Hepatocyte (in vitro differentiated cells): ENCODE data around the gene PRKCZ. TPM values are rescaled to one million over a fixed set of nuclear protein-coding genes. Genes with fewer than 3 reads are reported as not detected.

Experiments used
- DNase-seq: peaks from one replicate; pipeline ENCODE4 v3.0.0-alpha.2; 2016; ENCODE audit warnings: low spot score
- H2AFZ ChIP-seq: fragments of 200-600 bp; sonication (generic); 2 replicates; pipeline ENCODE4 v1.6.0; 2016; ENCODE audit warnings: antibody characterized with exemption, mild to moderate bottlenecking
- H3K27ac ChIP-seq: fragments of 200-600 bp; sonication (generic); 2 replicates; pipeline ENCODE4 v1.5.1; 2016; ENCODE audit warnings: mild to moderate bottlenecking
- H3K27me3 ChIP-seq: fragments of 200-600 bp; sonication (generic); 2 replicates; pipeline ENCODE4 v1.6.1; 2016
- H3K36me3 ChIP-seq: fragments of 200-600 bp; sonication (generic); replicated peaks from 2 replicates; pipeline ENCODE4 v1.5.1; 2016; ENCODE audit warnings: low read depth; ENCODE audit not compliant: insufficient read depth
- H3K4me1 ChIP-seq: fragments of 200-600 bp; sonication (generic); 2 replicates; pipeline ENCODE4 v1.5.1; 2016; ENCODE audit warnings: mild to moderate bottlenecking, moderate library complexity; ENCODE audit not compliant: insufficient read depth
- H3K4me2 ChIP-seq: fragments of 200-600 bp; sonication (generic); 2 replicates; pipeline ENCODE4 v1.6.0; 2016
- H3K4me3 ChIP-seq: fragments of 200-600 bp; sonication (generic); 2 replicates; pipeline ENCODE4 v1.5.1; 2016; ENCODE audit warnings: mild to moderate bottlenecking
- H3K79me2 ChIP-seq: fragments of 200-600 bp; sonication (generic); 2 replicates; pipeline ENCODE4 v1.6.0; 2017; ENCODE audit warnings: mild to moderate bottlenecking
- H3K9me2 ChIP-seq: fragments of 200-600 bp; sonication (generic); replicated peaks from 2 replicates; pipeline ENCODE4 v1.6.0; 2017; ENCODE audit warnings: mild to moderate bottlenecking; ENCODE audit not compliant: insufficient read depth
- H3K9me3 ChIP-seq: fragments of 200-600 bp; sonication (generic); 2 replicates; pipeline ENCODE4 v1.5.1; 2016; ENCODE audit warnings: low read depth, mild to moderate bottlenecking
- H4K20me1 ChIP-seq: fragments of 200-600 bp; sonication (generic); 2 replicates; pipeline ENCODE4 v1.6.0; 2016; ENCODE audit warnings: mild to moderate bottlenecking; ENCODE audit not compliant: insufficient read depth, poor library complexity, severe bottlenecking
- CTCF ChIP-seq: fragments of 200-600 bp; sonication (generic); IDR thresholded peaks from 2 replicates; pipeline ENCODE4 v1.5.1; 2016; ENCODE audit warnings: antibody characterized with exemption, mild to moderate bottlenecking; ENCODE audit not compliant: poor library complexity
- EZH2 ChIP-seq: fragments of 200-600 bp; sonication (generic); IDR thresholded peaks from 2 replicates; pipeline ENCODE4 v1.6.1; 2016; ENCODE audit warnings: antibody characterized with exemption, mild to moderate bottlenecking, borderline replicate concordance
- EZH2phosphoT487 ChIP-seq: fragments of 200-600 bp; sonication (generic); IDR thresholded peaks from one replicate; pipeline ENCODE4 v1.6.1; 2018; ENCODE audit warnings: antibody characterized with exemption, mild to moderate bottlenecking, low read depth, moderate library complexity; ENCODE audit not compliant: unreplicated experiment, severe bottlenecking
- WGBS: methylation state at CpG from one replicate; pipeline ENCODE4 v1.1.6; 2016; ENCODE audit warnings: low lambda C conversion rate; ENCODE audit errors: missing lambda C conversion rate; 5-methylcytosine and 5-hydroxymethylcytosine counted together
- polyA plus RNA-seq: library from polyadenylated mRNA; unstranded; fragments of >200 nt; fragmentation: Nextera tagmentation; extraction: Ambion mirVana; gene quantifications from 2 replicates; pipeline ENCODE4 v1.2.1, GENCODE V29; 2016
- total RNA-seq: library from RNA; depleted of rRNA; stranded (reverse); fragments of >200 nt; gene quantifications from 2 replicates; pipeline ENCODE4 v1.2.3, GENCODE V29; 2014

PRKCZ gene
- total and polyA plus RNA-seq, 2 experiments from 2014 or later, result 41.0 to 52.3 TPM

- TF ChIP-seq EZH2 (no peak), CTCF (peak; percentile 45), EZH2phosphoT487 (no peak)
- no peak overlapping the region for H3K27ac ChIP-seq
- no peak overlapping the region for H2AFZ ChIP-seq
- H4K20me1 ChIP-seq, result peaks cover 2% of the 10 kb centered on the region
- no peak overlapping the region for H3K4me3 ChIP-seq
- 76% methylated on average over 31 of the region's 33 CpGs for WGBS
- H3K4me1 ChIP-seq, result peaks cover 6% of the 10 kb centered on the region
- no peak overlapping the region for H3K4me2 ChIP-seq
- H3K79me2 ChIP-seq, result no peaks in the 10 kb centered on the region
- H3K9me2 ChIP-seq, result no peaks in the 10 kb centered on the region
- no peaks in the 10 kb centered on the region for H3K36me3 ChIP-seq
- no peaks in the 10 kb centered on the region for H3K27me3 ChIP-seq
- H3K9me3 ChIP-seq, result no peaks in the 10 kb centered on the region
- peak; percentile 54 for DNase-seq
Observed at GRCh38 chr1:2108213-2108876, 58.1 kb downstream of the PRKCZ start.

- H3K9me3 ChIP-seq, result no peaks in the 10 kb centered on the region
- H3K9me2 ChIP-seq, result no peaks in the 10 kb centered on the region
- H2AFZ ChIP-seq, result no peak overlapping the region
- 91% methylated on average over 26 of the region's 28 CpGs for WGBS
- no peaks in the 10 kb centered on the region for H3K36me3 ChIP-seq
- no peaks in the 10 kb centered on the region for H3K79me2 ChIP-seq
- H3K27me3 ChIP-seq, result no peaks in the 10 kb centered on the region
- H3K4me1 ChIP-seq, result peaks cover 6% of the 10 kb centered on the region
- no peak overlapping the region for H3K27ac ChIP-seq
- no peak for TF ChIP-seq CTCF
- no peak for TF ChIP-seq EZH2
- TF ChIP-seq EZH2phosphoT487, result no peak
- no peak for DNase-seq
- H3K4me3 ChIP-seq, result no peak overlapping the region
- H4K20me1 ChIP-seq, result peaks cover 2% of the 10 kb centered on the region
- H3K4me2 ChIP-seq, result no peak overlapping the region
Observed at GRCh38 chr1:2108877-2109580, 58.8 kb downstream of the PRKCZ start.

- no peak for DNase-seq
- H3K4me3 ChIP-seq, result no peak overlapping the region
- WGBS, result 93% methylated on average over 22 of the region's 24 CpGs
Observed at GRCh38 chr1:2109581-2110021, 59.4 kb downstream of the PRKCZ start.

More at GRCh38 chr1:2109581-2110021, 59.4 kb downstream of the PRKCZ start:
- Histone ChIP-seq H2AFZ (no peak overlapping the region), H3K4me2 (no peak overlapping the region), H3K9me3 (no peaks in the 10 kb centered on the region), H3K79me2 (no peaks in the 10 kb centered on the region), H3K36me3 (no peaks in the 10 kb centered on the region), H3K27me3 (no peaks in the 10 kb centered on the region), H3K27ac (no peak overlapping the region), H3K4me1 (peaks cover 6% of the 10 kb centered on the region), H3K9me2 (no peaks in the 10 kb centered on the region), H4K20me1 (peaks cover 2% of the 10 kb centered on the region)
- TF ChIP-seq EZH2phosphoT487, result no peak
- no peak for TF ChIP-seq CTCF
- no peak for TF ChIP-seq EZH2
